ENCODE measurements around the gene HSDL2. TPM values are rescaled to one million over a fixed set of nuclear protein-coding genes. Genes with fewer than 3 reads are reported as not detected.
"Not testable (repeated sequence)": the region's sequence is repeated elsewhere in the genome, so short reads cannot be mapped to it uniquely, and the experiment has no call there.

The HSDL2 gene
- total RNA-seq, 2 experiments from 2014 or later, result 24.7 to 30.9 TPM

GRCh38 chr9:112396416-112396815 lies 16.5 kb downstream of the HSDL2 start:
- no peak for ATAC-seq
- no peak overlapping the region for H3K27ac Mint-ChIP-seq
- no peak for DNase-seq
- peaks cover 10% of the 10 kb centered on the region for H3K36me3 Mint-ChIP-seq (ENCODE audit: low read depth)
- no peaks in the 10 kb centered on the region for H3K4me1 Mint-ChIP-seq
- peaks cover 13% of the 10 kb centered on the region for H3K9me3 Mint-ChIP-seq (ENCODE audit: low read depth)
- ChIA-PET CTCF (interaction anchor here (0.6 kb wide), 1 partner anchor 67 kb away, joined by 7 read pairs; no protein-coding TSS in a partner anchor), POLR2A (no interaction called here)
- no peaks in the 10 kb centered on the region for H3K27me3 Mint-ChIP-seq
- intact Hi-C loops (cut with DNase I, micrococcal nuclease), result no loop called here
- no peak overlapping the region for H3K4me3 Mint-ChIP-seq

GRCh38 chr9:112396872-112397271 lies 17.0 kb downstream of the HSDL2 start:
- intact Hi-C loops (cut with DNase I, micrococcal nuclease), result no loop called here
- no peak for DNase-seq
- H3K27ac Mint-ChIP-seq, result no peak overlapping the region
- peaks cover 13% of the 10 kb centered on the region for H3K9me3 Mint-ChIP-seq (ENCODE audit: low read depth)
- CTCF ChIA-PET, result interaction anchor here (0.6 kb wide), 1 partner anchor 67 kb away, joined by 7 read pairs; no protein-coding TSS in a partner anchor
- POLR2A ChIA-PET, result no interaction called here
- no peak overlapping the region for H3K4me3 Mint-ChIP-seq
- H3K36me3 Mint-ChIP-seq (ENCODE audit: low read depth), result peaks cover 10% of the 10 kb centered on the region
- H3K27me3 Mint-ChIP-seq, result no peaks in the 10 kb centered on the region
- no peak for ATAC-seq
- no peaks in the 10 kb centered on the region for H3K4me1 Mint-ChIP-seq

DNA sequence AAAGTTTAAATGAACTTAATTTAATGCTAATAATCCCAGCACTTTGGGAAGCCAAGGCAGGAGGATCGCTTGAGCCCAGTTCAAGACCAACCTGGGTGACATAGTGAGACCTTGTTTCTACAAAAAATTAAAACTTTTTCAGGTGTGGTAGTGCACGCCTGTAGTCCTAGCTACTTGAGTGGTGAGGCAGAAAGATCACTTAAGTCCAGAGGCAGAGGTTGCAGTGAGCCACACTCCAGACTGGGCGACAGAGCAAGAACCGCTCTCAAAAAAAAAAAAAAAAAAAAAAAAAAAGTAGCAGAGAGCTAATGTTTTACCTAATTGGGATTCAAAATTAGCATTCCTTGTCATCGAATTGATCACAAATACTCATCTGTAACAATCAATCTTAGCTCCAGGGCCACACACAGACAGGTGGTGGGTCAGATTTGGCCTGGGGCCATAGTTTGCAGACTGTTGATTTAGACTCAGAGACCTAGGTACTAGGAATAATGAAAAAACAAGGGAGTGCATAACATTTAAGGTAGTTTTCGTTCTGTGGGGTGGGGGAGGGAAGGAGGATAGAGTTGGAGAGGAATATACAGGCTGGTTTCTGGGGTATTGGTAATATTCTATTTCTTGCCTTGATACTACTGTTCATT lies 21.4 kb downstream of the HSDL2 start:
- no peaks in the 10 kb centered on the region for H3K4me1 Mint-ChIP-seq
- H3K9me3 Mint-ChIP-seq (ENCODE audit: low read depth), result peaks cover 13% of the 10 kb centered on the region
- no peak for ATAC-seq
- ChIA-PET CTCF (interaction anchor here (0.5 kb wide), 1 partner anchor 17 kb away, joined by 3 read pairs; no protein-coding TSS in a partner anchor), POLR2A (interaction anchor here (0.6 kb wide), 1 partner anchor 640 kb away, joined by 3 read pairs; no protein-coding TSS in a partner anchor)
- intact Hi-C loops (cut with DNase I, micrococcal nuclease), result loop anchor here in 1 of 2 experiments (10.0 kb wide), 1 partner anchor 614 kb away; the partner anchor contains the start of gene ZNF883
- H3K36me3 Mint-ChIP-seq (ENCODE audit: low read depth), result peaks cover 14% of the 10 kb centered on the region
- no peaks in the 10 kb centered on the region for H3K27me3 Mint-ChIP-seq
- no peak overlapping the region for H3K27ac Mint-ChIP-seq
- no peak for DNase-seq
- H3K4me3 Mint-ChIP-seq, result no peak overlapping the region

DNA sequence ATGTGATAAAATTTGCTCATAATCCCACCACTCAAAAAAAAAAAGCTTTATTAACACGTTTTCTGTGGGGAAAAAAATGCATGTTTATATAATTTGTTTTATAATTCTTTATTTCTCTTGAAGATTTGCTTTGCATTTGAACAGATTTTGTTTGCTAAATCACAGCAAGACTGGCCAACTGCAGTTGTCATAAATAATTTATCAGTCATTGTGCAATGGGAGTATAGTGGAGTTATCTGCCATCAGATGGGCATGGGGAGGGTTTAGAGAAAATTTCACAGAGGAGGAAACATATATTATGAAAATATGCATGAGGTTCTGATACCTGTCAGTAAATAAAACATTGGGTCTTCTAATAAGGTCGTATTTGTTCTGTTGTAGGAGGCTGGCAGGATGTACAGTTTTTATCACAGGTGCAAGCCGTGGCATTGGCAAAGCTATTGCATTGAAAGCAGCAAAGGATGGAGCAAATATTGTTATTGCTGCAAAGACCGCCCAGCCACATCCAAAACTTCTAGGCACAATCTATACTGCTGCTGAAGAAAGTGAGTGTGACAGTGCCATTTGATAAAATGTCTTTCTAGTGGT lies 23.8 kb downstream of the HSDL2 start:
- DNase-seq (no peak), ATAC-seq (no peak)
- no peaks in the 10 kb centered on the region for H3K4me1 Mint-ChIP-seq
- H3K36me3 Mint-ChIP-seq (ENCODE audit: low read depth), result peaks cover 16% of the 10 kb centered on the region
- CTCF ChIA-PET, result no interaction called here
- H3K9me3 Mint-ChIP-seq (ENCODE audit: low read depth), result peaks cover 6% of the 10 kb centered on the region
- H3K27ac Mint-ChIP-seq, result no peak overlapping the region
- no peaks in the 10 kb centered on the region for H3K27me3 Mint-ChIP-seq
- POLR2A ChIA-PET, result no interaction called here
- intact Hi-C loops (cut with DNase I, micrococcal nuclease), result loop anchor here in 1 of 2 experiments (10.0 kb wide), 1 partner anchor 611 kb away; the partner anchor contains the start of gene ZNF883
- no peak overlapping the region for H3K4me3 Mint-ChIP-seq

GRCh38 chr9:112404508-112404932 lies 24.6 kb downstream of the HSDL2 start:
- Mint-ChIP-seq H3K9me3 (ENCODE audit: low read depth) (no peaks in the 10 kb centered on the region), H3K27ac (no peak overlapping the region), H3K36me3 (ENCODE audit: low read depth) (peaks cover 18% of the 10 kb centered on the region), H3K27me3 (no peaks in the 10 kb centered on the region), H3K4me3 (no peak overlapping the region), H3K4me1 (no peaks in the 10 kb centered on the region)
- DNase-seq (no peak), ATAC-seq (no peak)
- ChIA-PET CTCF (interaction anchor here (1.1 kb wide), 1 partner anchor 10 kb away, joined by 3 read pairs; no protein-coding TSS in a partner anchor), POLR2A (no interaction called here)
- intact Hi-C loops (cut with DNase I, micrococcal nuclease), result loop anchor here in 1 of 2 experiments (10.0 kb wide), 1 partner anchor 610 kb away; the partner anchor contains the start of gene ZNF883

GRCh38 chr9:112408275-112408674 lies 28.4 kb downstream of the HSDL2 start:
- ATAC-seq (no peak), DNase-seq (no peak)
- ChIA-PET CTCF (no interaction called here), POLR2A (no interaction called here)
- intact Hi-C loops (cut with DNase I, micrococcal nuclease), result loop anchor here in 1 of 2 experiments (10.0 kb wide), 1 partner anchor 607 kb away; the partner anchor contains the start of gene ZNF883
- no peaks in the 10 kb centered on the region for H3K9me3 Mint-ChIP-seq (ENCODE audit: low read depth)
- peaks cover 21% of the 10 kb centered on the region for H3K36me3 Mint-ChIP-seq (ENCODE audit: low read depth)
- H3K27me3 Mint-ChIP-seq, result no peaks in the 10 kb centered on the region
- H3K27ac Mint-ChIP-seq, result no peak overlapping the region
- H3K4me3 Mint-ChIP-seq, result no peak overlapping the region
- no peaks in the 10 kb centered on the region for H3K4me1 Mint-ChIP-seq

DNA sequence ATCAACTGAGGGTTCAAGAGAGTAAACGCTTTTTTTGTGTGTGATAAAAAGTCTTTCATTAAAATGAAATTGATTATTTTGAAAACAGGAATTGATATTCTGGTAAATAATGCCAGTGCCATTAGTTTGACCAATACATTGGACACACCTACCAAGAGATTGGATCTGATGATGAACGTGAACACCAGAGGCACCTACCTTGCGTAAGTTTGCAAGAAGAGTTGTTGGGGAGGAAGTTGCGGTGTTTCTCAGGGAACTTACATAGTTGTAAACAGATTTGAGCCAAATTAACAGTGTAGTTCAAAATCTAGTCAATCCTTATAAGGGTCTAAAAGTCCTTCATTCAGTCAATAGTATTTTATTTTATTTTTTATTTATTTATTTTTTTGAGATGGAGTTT lies 28.9 kb downstream of the HSDL2 start:
- CTCF ChIA-PET, result interaction anchor here (1.2 kb wide), 1 partner anchor 26 kb away, joined by 3 read pairs; no protein-coding TSS in a partner anchor
- H3K4me3 Mint-ChIP-seq, result no peak overlapping the region
- no peaks in the 10 kb centered on the region for H3K4me1 Mint-ChIP-seq
- DNase-seq (no peak), ATAC-seq (no peak)
- peaks cover 21% of the 10 kb centered on the region for H3K36me3 Mint-ChIP-seq (ENCODE audit: low read depth)
- no peaks in the 10 kb centered on the region for H3K27me3 Mint-ChIP-seq
- intact Hi-C loops (cut with DNase I, micrococcal nuclease), result loop anchor here in 1 of 2 experiments (10.0 kb wide), 1 partner anchor 606 kb away; the partner anchor contains the start of gene ZNF883
- no peaks in the 10 kb centered on the region for H3K9me3 Mint-ChIP-seq (ENCODE audit: low read depth)
- no peak overlapping the region for H3K27ac Mint-ChIP-seq
- POLR2A ChIA-PET, result no interaction called here

DNA sequence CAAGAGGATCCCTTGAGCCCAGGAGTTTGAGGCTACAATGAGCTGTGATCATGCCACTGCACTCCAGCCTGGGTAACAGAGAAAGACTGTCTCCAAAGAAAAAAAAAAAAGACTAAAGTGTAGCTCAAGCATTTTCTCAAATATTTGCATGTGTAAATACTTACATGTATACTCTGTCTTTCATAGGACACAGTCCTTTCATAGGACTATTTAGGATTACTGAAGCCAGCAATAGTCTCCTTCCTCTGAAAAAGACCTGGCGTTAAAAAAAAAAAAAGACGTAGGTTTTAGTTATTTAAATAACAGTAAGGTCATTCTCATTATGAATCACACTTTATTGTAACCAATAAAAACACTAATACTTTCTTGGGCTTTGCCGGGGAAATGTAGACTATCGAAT lies 29.9 kb downstream of the HSDL2 start:
- Mint-ChIP-seq H3K27ac (no peak overlapping the region), H3K9me3 (ENCODE audit: low read depth) (no peaks in the 10 kb centered on the region), H3K36me3 (ENCODE audit: low read depth) (peaks cover 16% of the 10 kb centered on the region), H3K4me1 (no peaks in the 10 kb centered on the region), H3K4me3 (no peak overlapping the region), H3K27me3 (no peaks in the 10 kb centered on the region)
- ATAC-seq (no peak), DNase-seq (no peak)
- intact Hi-C loops (cut with DNase I, micrococcal nuclease), result loop anchor here in 1 of 2 experiments (10.0 kb wide), 1 partner anchor 605 kb away; the partner anchor contains the start of gene ZNF883
- ChIA-PET CTCF (interaction anchor here (1.2 kb wide), 1 partner anchor 25 kb away, joined by 3 read pairs; no protein-coding TSS in a partner anchor), POLR2A (no interaction called here)

- Mint-ChIP-seq H3K27me3 (no peaks in the 10 kb centered on the region), H3K4me3 (no peak overlapping the region), H3K27ac (no peak overlapping the region), H3K4me1 (no peaks in the 10 kb centered on the region), H3K9me3 (ENCODE audit: low read depth) (no peaks in the 10 kb centered on the region), H3K36me3 (ENCODE audit: low read depth) (peaks cover 16% of the 10 kb centered on the region)
- CTCF ChIA-PET, result no interaction called here
- no peak for ATAC-seq
- POLR2A ChIA-PET, result no interaction called here
- DNase-seq, result no peak
- intact Hi-C loops (cut with DNase I, micrococcal nuclease), result no loop called here
These were observed 31.7 kb downstream of the HSDL2 start for GRCh38 chr9:112411626-112412027.

DNA sequence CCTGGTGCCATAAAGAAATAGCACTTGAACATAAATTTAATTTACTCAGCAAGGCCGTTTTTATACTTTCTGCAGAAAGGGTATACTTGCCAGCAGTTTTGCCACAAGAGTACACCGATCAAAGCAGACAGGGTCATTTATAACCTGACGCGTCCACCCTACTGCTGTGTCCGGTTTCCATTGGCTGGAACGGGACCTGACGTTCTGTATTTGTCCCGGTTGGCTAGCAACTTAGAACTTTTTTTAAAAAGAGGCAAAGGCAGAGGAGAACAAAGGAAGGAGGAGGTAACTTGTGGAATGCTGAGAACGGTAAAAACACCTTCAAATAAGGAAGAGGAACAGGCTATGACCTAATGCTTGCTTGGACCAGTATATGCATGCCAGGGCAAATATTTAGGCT lies 33.8 kb downstream of the HSDL2 start:
- H3K27me3 Mint-ChIP-seq, result not testable (repeated sequence)

DNA sequence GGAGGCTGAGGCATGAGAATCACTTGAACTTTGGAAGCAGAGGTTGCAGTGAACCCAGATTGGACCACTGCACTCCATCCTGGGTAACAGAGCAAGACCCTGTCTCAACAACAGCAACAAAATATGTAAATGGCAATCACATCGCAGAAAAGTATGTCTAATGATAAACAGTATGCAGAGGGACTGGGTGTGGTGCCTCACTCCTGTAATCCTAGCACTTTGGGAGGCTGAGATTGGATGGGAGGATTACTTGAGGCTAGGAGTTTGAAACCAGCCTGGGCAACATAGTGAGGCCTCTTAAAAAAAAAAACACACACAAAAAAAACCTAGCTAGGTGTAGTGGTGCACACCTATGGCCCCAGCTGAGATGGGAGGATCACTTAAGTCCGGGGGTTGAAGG lies 40.3 kb downstream of the HSDL2 start:
- ChIA-PET POLR2A (no interaction called here), CTCF (no interaction called here)
- H3K9me3 Mint-ChIP-seq (ENCODE audit: low read depth), result no peaks in the 10 kb centered on the region
- H3K27me3 Mint-ChIP-seq, result no peaks in the 10 kb centered on the region
- no peak for ATAC-seq
- intact Hi-C loops (cut with DNase I, micrococcal nuclease), result no loop called here
- H3K4me1 Mint-ChIP-seq, result peaks cover 5% of the 10 kb centered on the region
- H3K36me3 Mint-ChIP-seq (ENCODE audit: low read depth), result peaks cover 7% of the 10 kb centered on the region
- H3K27ac Mint-ChIP-seq, result no peak overlapping the region
- no peak for DNase-seq
- no peak overlapping the region for H3K4me3 Mint-ChIP-seq

More for the DNA sequence above, 33.8 kb downstream of the HSDL2 start:
- POLR2A ChIA-PET; CTCF ChIA-PET; H3K36me3 Mint-ChIP-seq (ENCODE audit: low read depth); H3K4me3 Mint-ChIP-seq; H3K4me1 Mint-ChIP-seq; DNase-seq; ATAC-seq; H3K9me3 Mint-ChIP-seq (ENCODE audit: low read depth); intact Hi-C loops (cut with DNase I, micrococcal nuclease); H3K27ac Mint-ChIP-seq: not testable (repeated sequence)

- no peak overlapping the region for H3K4me3 Mint-ChIP-seq
- ATAC-seq (peak; percentile 72), DNase-seq (peak; percentile 14)
- no peaks in the 10 kb centered on the region for H3K9me3 Mint-ChIP-seq (ENCODE audit: low read depth)
- intact Hi-C loops (cut with DNase I, micrococcal nuclease), result no loop called here
- H3K27me3 Mint-ChIP-seq, result no peaks in the 10 kb centered on the region
- no peak overlapping the region for H3K27ac Mint-ChIP-seq
- POLR2A ChIA-PET, result no interaction called here
- H3K4me1 Mint-ChIP-seq, result peaks cover 5% of the 10 kb centered on the region
- peaks cover 7% of the 10 kb centered on the region for H3K36me3 Mint-ChIP-seq (ENCODE audit: low read depth)
- CTCF ChIA-PET, result no interaction called here
These were observed 41.9 kb downstream of the HSDL2 start for GRCh38 chr9:112421771-112422222.
